Measurements from ENCODE around the gene YPEL1. TPM values are rescaled to one million over a fixed set of nuclear protein-coding genes. Genes with fewer than 3 reads are reported as not detected.

Gene YPEL1
- total and polyA plus RNA-seq, 2 of the 13 experiments (the other 11 are each of a cell fraction or from before 2014, with no cell fraction given): 0.33 to 2.5 TPM

DNA sequence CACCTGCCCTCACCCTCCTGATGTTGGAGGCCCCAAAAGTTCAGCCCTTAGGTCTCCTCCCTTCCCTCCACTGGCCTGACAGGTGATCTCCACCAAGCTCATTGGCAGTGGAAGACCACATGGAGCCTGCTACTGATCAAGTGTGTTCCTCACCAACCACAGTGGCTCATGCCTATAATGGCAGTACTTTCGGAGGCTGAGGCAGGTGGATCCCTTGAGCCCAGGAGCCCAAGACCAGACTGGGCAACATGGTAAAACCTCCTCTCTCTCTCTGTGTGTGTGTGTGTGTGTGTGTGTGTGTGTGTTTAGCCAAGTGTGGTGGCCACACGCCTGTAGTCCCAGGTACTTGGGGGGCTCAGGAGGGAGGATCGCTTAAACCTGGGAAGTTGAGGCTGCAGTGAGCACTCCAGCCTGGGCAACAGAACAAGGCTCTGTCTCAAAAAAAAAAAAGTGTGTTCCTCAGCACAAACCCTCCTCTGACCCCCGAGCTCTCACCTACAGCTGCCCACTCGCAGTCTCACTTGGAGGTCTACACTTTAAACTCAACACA lies 4.3 kb upstream of the YPEL1 start:
- Histone ChIP-seq H3K9ac (ENCODE audit: insufficient read depth, low read depth, low read length) (no peak overlapping the region), H3K79me2 (ENCODE audit: insufficient read depth, low read length) (no peaks in the 10 kb centered on the region), H2AFZ (ENCODE audit: low read length) (no peak overlapping the region), H3K27ac (ENCODE audit: extremely low read length, insufficient read depth, low read length) (no peak overlapping the region), H3K4me3 (replicated peaks in 1 of 3; ENCODE audit: insufficient read depth in 1 of 3, low read depth in 2 of 3, low read length in 3 of 3) (no peak overlapping the region), H3K4me1 (ENCODE audit: insufficient read depth, low read length) (peaks cover 4% of the 10 kb centered on the region), H3K4me2 (ENCODE audit: low read depth, low read length) (no peak overlapping the region), H3K27me3 (ENCODE audit: control insufficient read depth in 1 of 2, insufficient read depth in 2 of 2, low read length in 2 of 2) (peaks cover 4 to 26% of the 10 kb centered on the region in 2 experiments; a peak in 3 of 5 replicates), H3K9me3 (ENCODE audit: low read length) (no peaks in the 10 kb centered on the region), H3K36me3 (replicated peaks in 1 of 2; ENCODE audit: control insufficient read depth in 1 of 2, insufficient read depth in 2 of 2, low read length in 2 of 2) (no peaks in the 10 kb centered on the region), H4K20me1 (ENCODE audit: insufficient read depth, low read length) (no peaks in the 10 kb centered on the region)
- POLR2A ChIA-PET: no interaction called here
- BruUV-seq (replicated peaks): no TSS peak
- no peak for TF ChIP-seq KLF12 (CRISPR knock-in tag; IDR thresholded peaks at IDR 0.05; ENCODE audit: borderline replicate concordance)
- TF ChIP-seq DPF2 (CRISPR knock-in tag; IDR thresholded peaks at IDR 0.05; ENCODE audit: borderline replicate concordance, low read depth): no peak
- TF ChIP-seq MAFF (IDR thresholded peaks at IDR 0.05; ENCODE audit: low read depth, low read length): no peak
- no peak for TF ChIP-seq ZNF124 (CRISPR knock-in tag; IDR thresholded peaks at IDR 0.05)
- TF ChIP-seq HMG20A (CRISPR knock-in tag; IDR thresholded peaks at IDR 0.05; ENCODE audit: borderline replicate concordance): no peak
- TF ChIP-seq ZNF530 (CRISPR knock-in tag; IDR thresholded peaks at IDR 0.05; ENCODE audit: low read depth): no peak
- TF ChIP-seq MXI1 (IDR thresholded peaks at IDR 0.05; ENCODE audit: borderline replicate concordance, low read depth, low read length): no peak
- TF ChIP-seq NCOA5 (CRISPR knock-in tag; IDR thresholded peaks at IDR 0.05): no peak
- TF ChIP-seq MAFG (CRISPR knock-in tag; IDR thresholded peaks at IDR 0.05): no peak
- TF ChIP-seq RFX3 (CRISPR knock-in tag; IDR thresholded peaks at IDR 0.05): no peak
- TF ChIP-seq, protein P1, sequence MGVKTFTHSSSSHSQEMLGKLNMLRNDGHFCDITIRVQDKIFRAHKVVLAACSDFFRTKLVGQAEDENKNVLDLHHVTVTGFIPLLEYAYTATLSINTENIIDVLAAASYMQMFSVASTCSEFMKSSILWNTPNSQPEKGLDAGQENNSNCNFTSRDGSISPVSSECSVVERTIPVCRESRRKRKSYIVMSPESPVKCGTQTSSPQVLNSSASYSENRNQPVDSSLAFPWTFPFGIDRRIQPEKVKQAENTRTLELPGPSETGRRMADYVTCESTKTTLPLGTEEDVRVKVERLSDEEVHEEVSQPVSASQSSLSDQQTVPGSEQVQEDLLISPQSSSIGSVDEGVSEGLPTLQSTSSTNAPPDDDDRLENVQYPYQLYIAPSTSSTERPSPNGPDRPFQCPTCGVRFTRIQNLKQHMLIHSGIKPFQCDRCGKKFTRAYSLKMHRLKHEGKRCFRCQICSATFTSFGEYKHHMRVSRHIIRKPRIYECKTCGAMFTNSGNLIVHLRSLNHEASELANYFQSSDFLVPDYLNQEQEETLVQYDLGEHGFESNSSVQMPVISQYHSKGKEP (CRISPR knock-in tag; IDR thresholded peaks at IDR 0.05): no peak
- TF ChIP-seq ZNF557 (CRISPR knock-in tag; IDR thresholded peaks at IDR 0.05): no peak
- TF ChIP-seq ZIK1 (CRISPR knock-in tag; IDR thresholded peaks at IDR 0.05; ENCODE audit: borderline replicate concordance, low read depth): no peak
- TF ChIP-seq SMAD3 (CRISPR knock-in tag; IDR thresholded peaks at IDR 0.05): no peak
- WGBS (ENCODE audit: low lambda C conversion rate): 14% methylated on average over 1 of the region's 5 CpGs
- CTCF ChIA-PET (ENCODE audit: low intra/inter-chr PET ratio, low total read pairs): no interaction called here
- in situ Hi-C loops (cut with HindIII; ENCODE audit: extremely low pct_ligation_motif_present, low pct_unique_long_range_greater_than_20kb): no loop called here
- ATAC-seq (no peak), FAIRE-seq (no peak), DNase-seq (ENCODE audit: low spot score) (no peak)
- intact Hi-C loops (cut with micrococcal nuclease; ENCODE audit: unreplicated experiment): no loop called here

Data from HepG2 (cell line).